Stimulated activated CD8-positive, alpha-beta memory T cell treated with anti-CD3 and anti-CD28 coated beads, Interleukin-7, amount 100 ng/mL, for 48 hours (primary cell): ENCODE data around the gene STEEP1.

Experiments used
- DNase-seq, 2 donors: peaks; one replicate each; pipeline ENCODE4 v3.0.0-alpha.2; 2020; ENCODE audit warnings: low read depth in 1 of 2; ENCODE audit errors: extremely low read depth in 1 of 2

Gene STEEP1

GRCh38 chrX:119489212-119490074 lies 75.8 kb downstream of the STEEP1 start:
- no peak for DNase-seq

DNA sequence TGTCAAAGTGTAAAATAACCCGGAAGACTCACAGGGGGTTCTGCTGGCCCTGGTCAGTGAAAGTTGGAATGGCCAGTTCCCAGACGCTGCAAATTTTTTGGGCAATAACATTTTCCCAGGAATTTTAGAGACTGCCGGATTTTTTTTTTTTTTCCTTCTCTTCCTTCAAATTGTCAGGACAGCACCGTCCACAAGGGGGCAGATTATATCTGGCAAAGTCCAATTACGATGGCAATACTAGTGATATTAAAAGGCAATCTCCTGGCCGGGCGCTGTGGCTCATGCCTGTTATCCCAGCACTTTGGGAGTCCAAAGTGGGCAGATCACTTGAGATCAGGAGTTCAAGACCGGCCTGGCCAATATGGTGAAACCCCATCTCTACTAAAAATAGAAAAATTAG lies 76.5 kb downstream of the STEEP1 start:
- no peak for DNase-seq
